K562 (cell line): ENCODE results near the gene CSNK1D. TPM values are rescaled to one million over a fixed set of nuclear protein-coding genes. Genes with fewer than 3 reads are reported as not detected.

Experiments
- BCL6 ChIP-seq: fragments of 250-450 bp; sonication (Bioruptor Pico); IDR thresholded peaks from 2 replicates; pipeline ENCODE4 v1.4.0; 2020
- BCOR ChIP-seq: fragments of 450-650 bp; IDR thresholded peaks from 2 replicates; pipeline ENCODE4 v1.6.1; 2016
- E2F3 ChIP-seq: fragments of 250-450 bp; sonication (Bioruptor Pico); IDR thresholded peaks from 2 replicates; pipeline ENCODE4 v1.4.0; 2020; ENCODE audit warnings: mild to moderate bottlenecking
- EP300 ChIP-seq: IDR thresholded peaks from 2 replicates; pipeline ENCODE4 v1.6.1; 2012; ENCODE audit warnings: low read length, improper control_type of control experiment
- ESRRA ChIP-seq: fragments of 450-650 bp; IDR thresholded peaks from 2 replicates; pipeline ENCODE4 v1.6.1; 2014; ENCODE audit warnings: low read depth, mild to moderate bottlenecking, moderate library complexity, borderline replicate concordance
- GATAD2A ChIP-seq: fragments of 450-650 bp; IDR thresholded peaks from 2 replicates; pipeline ENCODE4 v1.6.1; 2017
- HDAC3 ChIP-seq: fragments of 450-650 bp; IDR thresholded peaks from 2 replicates; pipeline ENCODE4 v1.6.1; 2018; ENCODE audit warnings: borderline replicate concordance, mild to moderate bottlenecking, moderate library complexity; ENCODE audit not compliant: partially characterized antibody
- KDM4B ChIP-seq, 2 experiments: fragments of 450-650 bp in 1 of 2; sonication (generic) in 1 of 2; IDR thresholded peaks; 2 replicates each; pipeline ENCODE4 v1.6.1; 2016 to 2017; ENCODE audit warnings: borderline replicate concordance in 2 of 2, antibody characterized with exemption in 1 of 2, low read depth in 1 of 2, mild to moderate bottlenecking in 1 of 2
- NFYB ChIP-seq: IDR thresholded peaks from 2 replicates; pipeline ENCODE4 v1.6.1; 2011; ENCODE audit warnings: mild to moderate bottlenecking, moderate library complexity; ENCODE audit not compliant: insufficient read length; ENCODE audit errors: extremely low read depth
- NR0B1 ChIP-seq: fragments of 450-650 bp; IDR thresholded peaks from one replicate; pipeline ENCODE4 v1.6.1; 2018; ENCODE audit warnings: mild to moderate bottlenecking, moderate library complexity; ENCODE audit not compliant: partially characterized antibody
- PRDM10 ChIP-seq: fragments of 450-650 bp; IDR thresholded peaks from 2 replicates; pipeline ENCODE4 v1.6.1; 2018; ENCODE audit not compliant: partially characterized antibody
- SAFB2 ChIP-seq: fragments of 200-400 bp; formaldehyde crosslinking; IDR thresholded peaks from 2 replicates; pipeline ENCODE4 v1.6.1; 2018; ENCODE audit warnings: borderline replicate concordance, low read length, low read depth, moderate library complexity; ENCODE audit not compliant: severe bottlenecking
- SMC3 ChIP-seq: conservative IDR thresholded peaks from 2 replicates; pipeline ENCODE4 v1.6.1; 2011; ENCODE audit warnings: low read depth, low read length, improper control_type of control experiment; ENCODE audit not compliant: insufficient read depth
- SNIP1 ChIP-seq: fragments of 450-650 bp; IDR thresholded peaks from 2 replicates; pipeline ENCODE4 v1.7.1; 2017; ENCODE audit warnings: low read depth, mild to moderate bottlenecking
- TAL1 ChIP-seq: fragments of 450-650 bp; IDR thresholded peaks from 2 replicates; pipeline ENCODE4 v1.6.1; 2016; ENCODE audit warnings: mild to moderate bottlenecking
- ZBTB8A ChIP-seq: fragments of 450-650 bp; IDR thresholded peaks from 2 replicates; pipeline ENCODE4 v1.6.1; 2018; ENCODE audit warnings: mild to moderate bottlenecking, moderate library complexity; ENCODE audit not compliant: partially characterized antibody
- polyA plus RNA-seq, 8 experiments: library from polyadenylated mRNA; depleted of rRNA in 4 of 8; stranded (reverse) in 5 of 8; unstranded in 3 of 8; fragments of >200 nt; fragmentation: Nextera tagmentation in 2 of 8; fragmentation: Illumina TruSeq in 1 of 8; extraction: Ambion mirVana in 2 of 8; extraction: Trizol in 1 of 8; gene quantifications; 2 replicates each; pipeline versions ENCODE4 v1.2.1 to v1.2.3, GENCODE V29; 2011 to 2014; ENCODE audit warnings: inconsistent platforms in 1 of 8, missing spikeins in 1 of 8
- total RNA-seq, 7 experiments: library from RNA; depleted of rRNA in 6 of 7; stranded (reverse); fragments of >200 nt in 6 of 7; fragmentation: Illumina TruSeq in 2 of 7; extraction: Trizol in 2 of 7; gene quantifications; 2 replicates each; pipeline versions ENCODE4 v1.2.1 to v1.2.3, GENCODE V29; 2011 to 2021; ENCODE audit warnings: low replicate concordance in 1 of 7
- TF ChIP-seq, protein P1 (sequence below): fragments of 250-450 bp; sonication (Bioruptor Pico); IDR thresholded peaks from 2 replicates; pipeline ENCODE4 v1.5.0; 2022; ENCODE audit warnings: mild to moderate bottlenecking
- TF ChIP-seq, protein P2 (sequence below): fragments of 450-650 bp; formaldehyde crosslinking; IDR thresholded peaks from 2 replicates; pipeline ENCODE4 v1.4.0; 2022; ENCODE audit warnings: missing genetic modification characterization

Gene CSNK1D
- total and polyA plus RNA-seq, 9 of the 15 experiments (the other 6 are each of a cell fraction or from before 2014, with no cell fraction given) = 6.5 to 133 (median 41.3) TPM

DNA sequence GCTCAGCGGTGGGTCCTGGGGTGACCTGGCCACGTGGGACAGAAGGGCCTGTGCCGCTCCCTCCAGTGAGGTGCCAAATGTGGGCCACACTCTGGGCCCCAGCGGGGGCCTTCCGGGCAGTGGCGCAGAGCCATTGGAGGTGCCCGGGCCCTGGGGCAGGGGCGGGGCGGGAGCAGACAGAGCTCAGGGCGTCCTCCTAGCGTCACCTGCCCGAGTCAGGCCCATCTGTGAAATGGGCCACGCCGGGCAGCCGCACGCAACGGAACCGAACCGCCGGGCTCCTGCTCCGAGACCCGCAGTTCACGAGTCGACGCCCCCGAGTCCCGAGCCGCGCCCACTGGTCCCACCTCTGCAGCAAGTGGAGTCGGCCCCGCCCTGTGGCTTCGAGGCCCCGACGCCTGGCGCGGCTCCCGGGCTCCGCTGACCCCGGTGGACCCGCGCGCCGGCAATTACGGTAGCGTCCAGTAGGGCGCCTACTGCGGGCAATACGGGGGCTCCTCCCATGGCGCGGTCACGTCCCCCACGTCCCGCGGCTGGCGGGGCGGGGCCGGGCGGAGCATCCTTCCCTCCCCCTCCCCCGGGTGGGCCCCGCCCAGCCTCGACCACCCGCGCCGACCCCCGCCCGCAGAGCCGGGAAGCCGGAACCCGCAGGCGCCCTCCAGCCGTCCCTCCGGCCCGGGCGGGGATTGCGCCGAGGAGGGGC is 42.7 kb downstream of the CSNK1D start (continued):
- TF ChIP-seq, protein P1, sequence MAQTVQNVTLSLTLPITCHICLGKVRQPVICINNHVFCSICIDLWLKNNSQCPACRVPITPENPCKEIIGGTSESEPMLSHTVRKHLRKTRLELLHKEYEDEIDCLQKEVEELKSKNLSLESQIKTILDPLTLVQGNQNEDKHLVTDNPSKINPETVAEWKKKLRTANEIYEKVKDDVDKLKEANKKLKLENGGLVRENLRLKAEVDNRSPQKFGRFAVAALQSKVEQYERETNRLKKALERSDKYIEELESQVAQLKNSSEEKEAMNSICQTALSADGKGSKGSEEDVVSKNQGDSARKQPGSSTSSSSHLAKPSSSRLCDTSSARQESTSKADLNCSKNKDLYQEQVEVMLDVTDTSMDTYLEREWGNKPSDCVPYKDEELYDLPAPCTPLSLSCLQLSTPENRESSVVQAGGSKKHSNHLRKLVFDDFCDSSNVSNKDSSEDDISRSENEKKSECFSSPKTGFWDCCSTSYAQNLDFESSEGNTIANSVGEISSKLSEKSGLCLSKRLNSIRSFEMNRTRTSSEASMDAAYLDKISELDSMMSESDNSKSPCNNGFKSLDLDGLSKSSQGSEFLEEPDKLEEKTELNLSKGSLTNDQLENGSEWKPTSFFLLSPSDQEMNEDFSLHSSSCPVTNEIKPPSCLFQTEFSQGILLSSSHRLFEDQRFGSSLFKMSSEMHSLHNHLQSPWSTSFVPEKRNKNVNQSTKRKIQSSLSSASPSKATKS (CRISPR knock-in tag) = no peak
- TF ChIP-seq E2F3 (CRISPR knock-in tag) (peak; percentile 20; the same call in 1 of the 2 replicates), SAFB2 (no peak), TAL1 (no peak), PRDM10 (peak; percentile 6), KDM4B (IDR thresholded peaks at IDR 0.05; ENCODE audit: borderline replicate concordance in 2 of 2, low read depth in 1 of 2) (0 out of 4 replicates have a peak, but pooled peaks of 1 of the 2 experiments have one; percentile 56), SMC3 (no peak), BCL6 (CRISPR knock-in tag) (no peak), SNIP1 (no peak), HDAC3 (no peak), GATAD2A (0 out of 2 replicates have a peak, but pooled peaks have one; percentile 17), BCOR (no peak), ZBTB8A (no peak), NR0B1 (no peak), EP300 (peak; percentile 47), NFYB (no peak), ESRRA (peak; percentile 84; the same call in 1 of the 2 replicates)
- TF ChIP-seq, protein P2, sequence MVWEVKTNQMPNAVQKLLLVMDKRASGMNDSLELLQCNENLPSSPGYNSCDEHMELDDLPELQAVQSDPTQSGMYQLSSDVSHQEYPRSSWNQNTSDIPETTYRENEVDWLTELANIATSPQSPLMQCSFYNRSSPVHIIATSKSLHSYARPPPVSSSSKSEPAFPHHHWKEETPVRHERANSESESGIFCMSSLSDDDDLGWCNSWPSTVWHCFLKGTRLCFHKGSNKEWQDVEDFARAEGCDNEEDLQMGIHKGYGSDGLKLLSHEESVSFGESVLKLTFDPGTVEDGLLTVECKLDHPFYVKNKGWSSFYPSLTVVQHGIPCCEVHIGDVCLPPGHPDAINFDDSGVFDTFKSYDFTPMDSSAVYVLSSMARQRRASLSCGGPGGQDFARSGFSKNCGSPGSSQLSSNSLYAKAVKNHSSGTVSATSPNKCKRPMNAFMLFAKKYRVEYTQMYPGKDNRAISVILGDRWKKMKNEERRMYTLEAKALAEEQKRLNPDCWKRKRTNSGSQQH (CRISPR knock-in tag) = no peak
